Measurements from ENCODE around the gene RALY.

RALY gene

DNA sequence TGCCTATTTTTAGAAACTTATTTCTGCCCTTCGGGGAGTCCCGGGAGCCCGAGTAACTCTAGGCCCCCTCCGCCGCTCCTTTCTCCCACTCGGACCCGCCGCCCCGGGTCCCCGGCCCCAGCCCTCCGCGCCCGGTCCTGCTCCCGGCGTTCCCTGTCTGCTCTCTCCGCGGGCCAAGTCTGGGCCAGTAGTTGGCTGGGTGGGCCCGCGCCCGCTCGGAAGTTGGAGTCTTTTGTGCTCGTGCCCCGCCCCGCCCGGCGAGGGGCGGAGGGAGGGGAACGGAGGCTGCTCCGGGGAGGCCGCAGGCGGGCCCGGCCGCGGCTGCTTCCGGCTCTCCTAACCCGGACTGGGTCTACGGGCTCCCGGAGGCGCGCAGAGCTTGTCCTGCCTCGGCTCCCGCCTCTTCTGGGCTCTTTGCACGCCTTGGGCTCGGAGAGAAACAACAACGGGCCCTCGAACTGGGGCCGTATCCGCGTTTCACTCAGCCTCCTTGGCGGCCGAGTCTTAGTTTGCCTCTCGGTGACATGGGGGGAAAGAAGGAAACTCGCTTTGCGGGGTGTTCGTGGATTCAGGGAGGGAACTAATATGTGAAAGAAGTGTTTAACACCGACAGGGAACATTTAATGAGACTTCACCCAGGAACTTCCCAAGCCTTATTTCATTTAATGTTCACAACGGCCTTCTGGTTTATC is 657 bp downstream of the RALY start:
- peak overlapping the region; percentile 95 for H3K9ac ChIP-seq (ENCODE audit: insufficient read length, low read depth)
- peak overlapping the region; percentile 92 for H3K4me3 ChIP-seq (ENCODE audit: insufficient read length, low read depth)
- no peaks in the 10 kb centered on the region for H3K27me3 ChIP-seq (ENCODE audit: insufficient read depth, insufficient read length)
- no peaks in the 10 kb centered on the region for H3K9me3 ChIP-seq (ENCODE audit: insufficient read depth, low read length)
- H3K36me3 ChIP-seq (ENCODE audit: insufficient read depth, insufficient read length, low read length): peaks cover 11% of the 10 kb centered on the region
- peak; percentile 71 for DNase-seq (ENCODE audit: low read depth, low spot score)
- H3K4me1 ChIP-seq (ENCODE audit: insufficient read depth, insufficient read length): peaks cover 6% of the 10 kb centered on the region
- TF ChIP-seq YY1 (IDR thresholded peaks at IDR 0.05; ENCODE audit: insufficient read depth, insufficient read length) (no peak), ZNF274 (IDR thresholded peaks at IDR 0.05; ENCODE audit: low read depth, low read length) (no peak), SUZ12 (IDR thresholded peaks at IDR 0.05; ENCODE audit: extremely low read depth, insufficient read depth, insufficient read length) (no peak)

- DNase-seq (ENCODE audit: low read depth, low spot score): no peak
These were observed 1.5 kb downstream of the RALY start for GRCh38 chr20:33995053-33995831.

DNA sequence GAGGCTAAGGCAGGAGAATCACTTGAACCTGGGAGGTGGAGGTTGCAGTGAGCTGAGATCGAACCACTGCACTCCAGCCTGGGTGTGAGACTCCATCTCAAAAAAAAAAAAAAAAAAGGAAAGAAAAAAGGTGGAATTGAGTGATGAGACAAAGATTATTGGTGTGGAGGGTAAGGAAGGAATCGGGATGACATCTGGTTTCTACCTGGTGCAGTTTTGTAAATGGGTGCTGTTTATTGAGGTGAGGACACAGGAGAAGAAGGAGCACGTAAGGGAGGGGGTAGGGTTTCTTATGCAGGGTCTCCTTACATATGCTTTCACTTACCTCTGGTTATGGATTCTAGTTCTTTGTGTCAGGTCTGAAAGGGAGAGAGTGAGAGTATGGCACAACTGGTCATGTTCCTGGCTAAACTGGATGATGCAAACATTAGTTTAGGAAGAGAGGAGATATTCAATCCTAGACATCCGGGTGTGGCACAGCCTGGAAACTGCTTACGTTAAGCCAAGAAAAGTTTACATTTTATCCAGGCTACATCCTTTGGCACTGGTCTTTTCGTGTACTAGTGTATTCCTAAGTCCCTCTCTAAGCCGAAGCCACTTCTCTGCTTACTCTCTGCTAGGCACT is 5.4 kb downstream of the RALY start:
- no peaks in the 10 kb centered on the region for H3K27me3 ChIP-seq (ENCODE audit: insufficient read depth, insufficient read length)
- no peaks in the 10 kb centered on the region for H3K9me3 ChIP-seq (ENCODE audit: insufficient read depth, low read length)
- TF ChIP-seq ZNF274 (IDR thresholded peaks at IDR 0.05; ENCODE audit: low read depth, low read length) (no peak), SUZ12 (IDR thresholded peaks at IDR 0.05; ENCODE audit: extremely low read depth, insufficient read depth, insufficient read length) (no peak), YY1 (IDR thresholded peaks at IDR 0.05; ENCODE audit: insufficient read depth, insufficient read length) (no peak)
- H3K4me3 ChIP-seq (ENCODE audit: insufficient read length, low read depth): no peak overlapping the region
- DNase-seq (ENCODE audit: low read depth, low spot score): no peak
- no peak overlapping the region for H3K9ac ChIP-seq (ENCODE audit: insufficient read length, low read depth)
- H3K4me1 ChIP-seq (ENCODE audit: insufficient read depth, insufficient read length): peaks cover 4% of the 10 kb centered on the region
- peaks cover 22% of the 10 kb centered on the region for H3K36me3 ChIP-seq (ENCODE audit: insufficient read depth, insufficient read length, low read length)

More at GRCh38 chr20:33995053-33995831, 1.5 kb downstream of the RALY start:
- H3K4me1 ChIP-seq (ENCODE audit: insufficient read depth, insufficient read length): peaks cover 8% of the 10 kb centered on the region
- no peak for TF ChIP-seq YY1 (IDR thresholded peaks at IDR 0.05; ENCODE audit: insufficient read depth, insufficient read length)
- TF ChIP-seq ZNF274 (IDR thresholded peaks at IDR 0.05; ENCODE audit: low read depth, low read length): no peak
- no peak for TF ChIP-seq SUZ12 (IDR thresholded peaks at IDR 0.05; ENCODE audit: extremely low read depth, insufficient read depth, insufficient read length)
- H3K36me3 ChIP-seq (ENCODE audit: insufficient read depth, insufficient read length, low read length): peaks cover 11% of the 10 kb centered on the region
- no peaks in the 10 kb centered on the region for H3K9me3 ChIP-seq (ENCODE audit: insufficient read depth, low read length)
- H3K27me3 ChIP-seq (ENCODE audit: insufficient read depth, insufficient read length): no peaks in the 10 kb centered on the region
- peak overlapping the region; percentile 92 for H3K4me3 ChIP-seq (ENCODE audit: insufficient read length, low read depth)
- peak overlapping the region; percentile 95 for H3K9ac ChIP-seq (ENCODE audit: insufficient read length, low read depth)

DNA sequence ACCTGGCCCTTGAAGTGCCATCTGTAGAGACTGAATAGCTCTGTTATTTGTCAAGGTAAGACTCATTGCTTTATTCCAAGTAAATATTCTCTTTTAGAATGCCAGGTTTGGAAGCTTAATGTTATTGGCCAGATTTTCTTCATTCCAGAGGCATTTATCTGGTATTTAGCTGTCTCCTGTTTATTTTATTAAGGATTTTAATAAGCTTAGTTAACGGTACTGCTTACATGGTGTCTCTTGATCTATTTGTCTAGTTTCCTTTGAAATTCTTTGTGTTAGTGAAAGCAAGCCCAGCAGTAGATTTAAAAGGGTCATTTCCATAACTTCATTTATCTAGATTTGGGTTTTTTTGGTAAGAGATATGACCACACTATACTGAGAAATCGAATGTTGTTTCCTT is 7.7 kb downstream of the RALY start:
- no peaks in the 10 kb centered on the region for H3K27me3 ChIP-seq (ENCODE audit: insufficient read depth, insufficient read length)

DNA sequence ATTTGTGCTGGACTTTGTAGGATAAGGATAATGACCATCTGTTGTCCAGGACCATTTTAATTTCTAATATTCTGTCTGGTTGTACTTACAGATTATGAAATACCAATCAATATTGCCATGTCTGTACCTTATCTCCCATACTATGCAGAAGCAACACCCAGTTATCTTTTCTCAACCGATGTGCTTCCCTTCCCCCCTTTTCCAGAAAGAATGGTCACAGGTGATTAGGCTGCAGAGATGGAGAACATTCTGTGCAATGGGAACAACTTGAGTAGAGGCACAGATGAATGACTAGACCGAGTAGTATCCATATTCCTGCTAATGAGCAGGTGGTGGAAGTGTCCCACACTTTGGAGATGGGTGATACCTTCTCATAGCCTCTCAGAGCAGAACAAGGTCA is 10.5 kb downstream of the RALY start:
- TF ChIP-seq YY1 (IDR thresholded peaks at IDR 0.05; ENCODE audit: insufficient read depth, insufficient read length): no peak
- no peak for TF ChIP-seq ZNF274 (IDR thresholded peaks at IDR 0.05; ENCODE audit: low read depth, low read length)
- no peak for TF ChIP-seq SUZ12 (IDR thresholded peaks at IDR 0.05; ENCODE audit: extremely low read depth, insufficient read depth, insufficient read length)
- no peak for DNase-seq (ENCODE audit: low read depth, low spot score)
- Histone ChIP-seq H3K36me3 (ENCODE audit: insufficient read depth, insufficient read length, low read length) (peaks cover 16% of the 10 kb centered on the region), H3K4me1 (ENCODE audit: insufficient read depth, insufficient read length) (peaks cover 2% of the 10 kb centered on the region), H3K9me3 (ENCODE audit: insufficient read depth, low read length) (no peaks in the 10 kb centered on the region), H3K4me3 (ENCODE audit: insufficient read length, low read depth) (no peak overlapping the region), H3K9ac (ENCODE audit: insufficient read length, low read depth) (no peak overlapping the region), H3K27me3 (ENCODE audit: insufficient read depth, insufficient read length) (no peaks in the 10 kb centered on the region)

More for the DNA sequence above, 7.7 kb downstream of the RALY start:
- H3K36me3 ChIP-seq (ENCODE audit: insufficient read depth, insufficient read length, low read length): peaks cover 19% of the 10 kb centered on the region
- no peak overlapping the region for H3K4me3 ChIP-seq (ENCODE audit: insufficient read length, low read depth)
- DNase-seq (ENCODE audit: low read depth, low spot score): no peak
- no peak overlapping the region for H3K9ac ChIP-seq (ENCODE audit: insufficient read length, low read depth)
- peaks cover 4% of the 10 kb centered on the region for H3K4me1 ChIP-seq (ENCODE audit: insufficient read depth, insufficient read length)
- no peaks in the 10 kb centered on the region for H3K9me3 ChIP-seq (ENCODE audit: insufficient read depth, low read length)
- TF ChIP-seq YY1 (IDR thresholded peaks at IDR 0.05; ENCODE audit: insufficient read depth, insufficient read length) (no peak), SUZ12 (IDR thresholded peaks at IDR 0.05; ENCODE audit: extremely low read depth, insufficient read depth, insufficient read length) (no peak), ZNF274 (IDR thresholded peaks at IDR 0.05; ENCODE audit: low read depth, low read length) (no peak)

DNA sequence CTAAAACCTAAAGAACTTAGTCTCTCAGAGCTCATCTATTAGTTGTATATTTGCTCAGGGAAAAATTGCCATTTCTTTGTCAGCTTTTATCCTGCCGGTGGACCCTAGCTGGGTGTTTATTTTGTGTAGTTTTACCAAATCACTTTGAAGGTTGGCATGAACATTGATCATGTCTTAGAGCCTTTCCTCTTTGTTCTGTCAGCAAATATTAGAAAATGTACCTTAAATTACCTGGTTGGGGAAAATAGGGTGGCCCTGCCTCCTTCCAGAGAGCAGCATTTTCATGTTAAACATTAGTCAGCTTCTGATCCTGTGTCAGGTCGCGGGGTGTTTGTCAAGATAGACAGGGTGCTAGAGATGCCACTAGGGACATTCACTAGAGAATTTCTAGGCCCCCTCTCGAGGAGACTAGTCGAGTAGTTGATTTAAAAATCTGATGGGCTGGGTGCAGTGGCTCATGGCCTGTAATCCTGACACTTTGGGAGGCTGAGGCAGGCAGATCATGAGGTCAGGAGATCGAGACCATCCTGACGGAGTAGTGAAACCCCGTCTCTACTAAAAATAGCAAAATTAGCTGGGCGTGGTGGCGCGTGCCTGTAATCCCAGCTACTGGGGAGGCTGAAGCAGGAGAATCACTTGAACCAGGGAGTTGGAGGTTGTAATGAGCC is 11.2 kb downstream of the RALY start:
- no peak overlapping the region for H3K9ac ChIP-seq (ENCODE audit: insufficient read length, low read depth)
- peaks cover 2% of the 10 kb centered on the region for H3K4me1 ChIP-seq (ENCODE audit: insufficient read depth, insufficient read length)
- no peak overlapping the region for H3K4me3 ChIP-seq (ENCODE audit: insufficient read length, low read depth)

More for the DNA sequence above, 11.2 kb downstream of the RALY start:
- Histone ChIP-seq H3K27me3 (ENCODE audit: insufficient read depth, insufficient read length) (no peaks in the 10 kb centered on the region), H3K9me3 (ENCODE audit: insufficient read depth, low read length) (no peaks in the 10 kb centered on the region), H3K36me3 (ENCODE audit: insufficient read depth, insufficient read length, low read length) (peaks cover 16% of the 10 kb centered on the region)
- no peak for TF ChIP-seq SUZ12 (IDR thresholded peaks at IDR 0.05; ENCODE audit: extremely low read depth, insufficient read depth, insufficient read length)
- no peak for DNase-seq (ENCODE audit: low read depth, low spot score)
